Activated T-cell treated with anti-CD3 and anti-CD28 coated beads for 1 hour (primary cell): ENCODE data around the gene C16orf90.
"Not testable (repeated sequence)": the region's sequence is repeated elsewhere in the genome, so short reads cannot be mapped to it uniquely, and the experiment has no call there.

ENCODE experiments used
- DNase-seq: peaks from one replicate; pipeline ENCODE4 v3.0.0-alpha.2; 2020; ENCODE audit warnings: low read depth

C16orf90 gene

DNA sequence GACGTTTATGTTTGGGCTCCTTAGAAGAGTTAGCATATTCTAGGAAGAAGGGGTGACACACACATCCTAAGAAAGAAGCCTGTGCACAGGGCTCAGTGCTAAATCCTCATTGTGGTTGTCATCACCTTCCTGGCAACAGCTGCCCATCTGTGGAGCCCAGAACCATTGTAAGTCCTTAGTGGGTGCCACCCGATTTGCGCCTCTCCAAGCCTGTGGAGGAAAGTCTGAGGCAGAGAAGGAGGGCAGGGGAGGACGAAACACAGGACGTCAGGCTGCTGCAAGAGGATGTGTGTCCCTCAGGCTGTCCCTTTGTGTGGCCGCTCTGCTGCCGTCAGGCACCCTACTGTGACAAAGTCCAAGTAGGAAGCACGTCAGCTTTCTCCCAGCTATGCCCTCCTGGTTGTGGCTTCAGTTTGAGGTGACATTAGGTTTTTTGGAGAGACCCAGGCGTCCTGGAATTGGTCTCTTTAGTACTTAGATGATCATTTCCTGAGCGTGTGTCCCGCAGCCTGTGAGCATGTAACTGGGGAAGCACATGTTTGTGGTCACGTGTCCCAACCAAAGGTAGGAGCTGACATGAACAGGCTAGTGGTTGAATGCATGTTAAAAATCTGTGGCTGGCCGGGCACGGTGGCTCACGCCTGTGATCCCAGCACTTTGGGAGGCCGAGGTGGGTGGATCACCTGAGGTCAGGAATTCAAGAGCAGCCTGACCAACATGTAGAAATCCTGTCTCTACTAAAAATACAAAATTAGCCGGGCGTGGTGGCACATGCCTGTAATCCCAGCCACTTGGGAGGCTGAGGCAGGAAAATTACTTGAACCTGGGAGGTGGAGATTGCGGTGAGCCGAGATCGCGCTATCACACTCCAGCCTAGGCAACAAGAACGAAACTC lies 16.2 kb upstream of the C16orf90 start:
- DNase-seq = no peak

DNA sequence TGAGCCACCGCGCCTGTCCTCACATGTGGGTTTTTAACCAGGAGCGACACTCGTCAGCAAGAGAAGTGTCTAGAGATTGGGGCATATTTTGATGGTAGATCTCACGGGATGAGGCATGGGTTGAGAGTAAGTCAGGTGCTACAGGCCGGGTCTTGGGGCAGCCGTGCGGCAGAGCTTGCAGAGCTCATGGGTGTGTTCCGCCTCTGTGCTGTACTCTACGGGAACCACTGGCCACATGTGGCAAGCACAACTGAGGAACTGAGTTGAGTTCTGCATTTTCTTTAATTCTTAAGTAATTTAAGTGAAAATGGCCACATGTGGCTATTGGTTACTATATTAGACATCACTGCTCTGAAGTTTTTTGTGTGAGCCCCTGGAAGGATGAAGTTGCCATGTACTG lies 15.1 kb upstream of the C16orf90 start:
- DNase-seq = no peak

DNA sequence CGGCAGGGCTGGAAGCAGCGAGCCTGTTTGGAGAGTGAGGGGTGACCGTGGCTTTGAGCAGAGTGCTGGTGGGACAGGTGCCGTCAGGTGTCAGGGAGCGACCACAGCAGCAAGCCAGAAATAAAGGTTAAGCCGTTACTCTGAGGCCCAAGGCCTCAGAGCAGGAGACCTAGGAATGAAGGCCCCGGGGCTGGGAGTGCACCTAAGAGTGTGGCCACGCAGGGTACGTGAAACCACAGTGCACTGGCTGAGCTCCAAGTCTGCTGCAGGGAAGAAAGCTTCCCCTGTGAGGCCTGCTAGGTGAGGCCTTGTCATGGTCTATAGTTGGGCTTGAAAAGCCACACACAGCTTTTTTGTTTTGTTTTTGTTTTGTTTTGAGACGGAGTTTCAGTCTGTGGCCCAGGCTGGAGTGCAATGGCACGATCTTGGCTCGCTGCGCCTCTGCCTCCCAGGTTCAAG lies 14.2 kb upstream of the C16orf90 start:
- DNase-seq = peak; percentile 65

DNA sequence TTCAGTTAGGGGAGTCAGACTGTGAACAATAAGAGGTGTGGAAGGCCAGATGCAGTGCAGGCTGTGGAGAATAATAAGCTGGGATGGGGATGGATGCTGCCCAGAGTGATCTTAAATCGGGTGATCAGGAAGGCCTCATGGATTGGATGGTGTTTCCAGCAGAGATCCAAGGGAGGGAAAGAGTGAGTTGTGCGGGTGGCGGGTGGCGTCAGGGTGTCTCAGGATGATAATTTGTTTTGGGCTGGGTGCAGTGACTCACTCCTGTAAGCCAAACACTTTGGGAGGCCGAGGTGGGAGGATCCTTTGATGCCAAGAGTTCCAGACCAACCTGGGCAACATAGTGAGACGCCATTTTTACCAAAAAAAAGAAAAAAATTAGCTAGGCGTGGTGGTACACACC lies 13.4 kb upstream of the C16orf90 start:
- no peak for DNase-seq

DNA sequence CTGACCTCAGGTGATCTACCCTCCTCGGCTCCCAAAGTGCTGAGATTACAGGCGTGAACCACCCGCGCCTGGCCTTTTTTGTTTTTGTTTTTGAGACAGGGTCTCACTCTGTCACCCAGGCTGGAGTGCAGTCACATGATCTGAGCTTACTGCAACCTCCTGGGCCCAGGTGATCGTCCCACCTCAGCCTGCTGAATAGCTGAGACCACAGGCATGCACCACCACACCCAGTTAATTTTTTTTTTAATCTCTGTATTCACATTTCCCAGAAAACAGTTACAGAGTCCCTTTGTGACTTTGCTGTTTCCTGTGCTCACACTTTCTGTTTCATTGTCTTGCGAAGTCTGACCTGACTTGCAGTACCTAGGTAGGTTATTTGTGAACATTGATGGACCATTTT lies 8.2 kb upstream of the C16orf90 start:
- peak; percentile 29 for DNase-seq

DNA sequence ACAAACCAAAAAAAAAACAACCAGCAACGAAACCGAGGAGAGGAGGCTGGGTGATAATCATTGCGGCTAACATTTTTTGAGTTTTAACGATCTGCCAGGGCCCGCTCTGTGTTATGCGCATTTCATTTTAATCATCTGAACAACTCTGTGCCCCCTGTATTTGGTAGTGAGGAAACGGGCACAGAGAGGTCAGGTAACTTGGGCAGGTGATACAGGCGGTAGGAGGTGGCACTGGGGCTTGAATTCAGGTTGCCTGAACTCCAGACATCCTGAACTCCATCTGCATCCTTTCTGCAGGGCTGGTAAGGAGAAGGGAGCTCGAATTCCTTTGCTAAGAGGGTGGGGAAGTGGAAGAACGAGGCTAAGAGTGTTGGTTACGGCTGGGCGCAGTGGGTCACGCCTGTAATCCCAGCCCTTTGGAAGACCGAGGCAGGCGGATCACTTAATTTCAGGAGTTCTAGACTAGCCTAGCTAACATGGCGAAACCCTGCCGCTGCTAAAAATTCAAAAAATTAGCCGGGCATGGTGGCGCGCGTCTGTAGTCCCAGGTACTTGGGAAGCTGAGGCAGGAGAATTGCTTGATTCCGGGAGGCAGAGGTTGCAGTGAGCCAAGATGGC lies 6.6 kb upstream of the C16orf90 start:
- no peak for DNase-seq

DNA sequence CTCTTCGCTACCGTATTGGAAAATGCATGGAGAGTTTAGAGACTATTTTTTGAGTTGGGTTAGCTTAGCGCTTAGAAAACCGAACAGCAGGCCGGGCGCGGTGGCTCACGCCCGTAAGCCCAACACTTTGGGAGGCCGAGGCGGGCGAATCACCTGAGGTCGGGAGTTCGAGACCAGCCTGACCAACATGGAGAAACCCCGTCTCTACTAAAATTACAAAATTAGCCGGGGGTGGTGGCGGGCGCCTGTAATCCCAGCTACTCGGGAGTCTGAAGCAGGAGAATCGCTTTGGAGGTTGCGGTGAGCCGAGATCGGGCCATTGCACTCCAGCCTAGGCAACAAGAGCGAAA lies 6.1 kb upstream of the C16orf90 start:
- DNase-seq = not testable (repeated sequence)

DNA sequence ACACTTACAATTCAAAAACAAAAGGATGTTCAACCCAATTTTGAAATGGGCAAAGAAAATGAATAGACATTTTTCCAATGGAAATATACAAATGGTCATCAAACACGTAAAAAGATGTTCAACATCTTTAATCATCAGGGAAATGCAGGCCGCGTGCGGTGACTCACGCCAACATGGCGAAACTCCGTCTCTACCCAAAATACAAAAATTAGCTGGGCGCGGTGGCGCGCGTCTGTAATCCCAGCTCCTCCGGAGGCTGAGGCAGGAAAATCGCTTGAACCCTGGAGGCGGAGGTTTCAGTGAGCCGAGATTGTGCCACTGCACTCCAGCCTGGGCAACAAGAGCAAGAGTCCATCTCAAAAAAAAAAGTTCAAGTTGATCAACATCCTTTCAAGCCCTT lies 3.7 kb upstream of the C16orf90 start:
- no peak for DNase-seq

DNA sequence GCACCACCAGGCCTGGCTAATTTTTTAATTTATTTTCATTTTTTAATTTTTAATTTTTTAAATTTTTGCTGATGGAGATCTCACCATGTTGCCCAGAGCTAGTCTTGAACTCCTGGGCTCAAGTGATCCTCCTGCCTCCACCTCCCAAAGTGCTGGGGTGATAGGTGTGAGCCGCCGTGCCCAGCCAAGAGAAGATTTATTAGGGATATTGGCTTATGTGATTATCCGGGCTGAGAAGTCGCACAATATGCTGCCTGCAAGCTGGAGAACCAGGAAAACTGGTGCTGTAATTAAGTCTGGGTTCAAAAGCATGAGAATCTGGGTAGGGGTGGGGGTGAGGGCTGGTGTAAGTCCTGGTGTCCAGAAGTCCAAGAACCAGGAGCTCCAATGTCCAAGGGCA lies 2.5 kb upstream of the C16orf90 start:
- no peak for DNase-seq

DNA sequence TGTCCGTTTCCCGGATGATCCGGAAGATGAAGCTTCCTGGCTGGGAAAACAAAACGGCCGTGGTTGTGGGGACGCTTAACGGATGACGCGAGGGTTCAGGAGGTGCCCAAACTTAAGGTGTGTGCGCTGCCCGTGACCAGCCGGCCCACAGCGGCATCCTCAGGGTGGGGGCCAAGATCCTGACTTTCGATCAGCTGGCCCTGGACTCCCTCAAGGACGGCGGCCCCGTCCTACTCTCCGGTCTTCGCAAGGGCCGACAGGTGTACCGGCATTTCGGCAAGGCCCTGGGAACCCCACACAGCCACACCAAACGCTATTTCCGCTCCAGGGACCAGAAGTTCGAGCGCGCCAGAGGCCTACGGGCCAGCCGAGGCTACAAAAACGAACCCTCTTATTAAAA lies 1.1 kb upstream of the C16orf90 start:
- no peak for DNase-seq

DNA sequence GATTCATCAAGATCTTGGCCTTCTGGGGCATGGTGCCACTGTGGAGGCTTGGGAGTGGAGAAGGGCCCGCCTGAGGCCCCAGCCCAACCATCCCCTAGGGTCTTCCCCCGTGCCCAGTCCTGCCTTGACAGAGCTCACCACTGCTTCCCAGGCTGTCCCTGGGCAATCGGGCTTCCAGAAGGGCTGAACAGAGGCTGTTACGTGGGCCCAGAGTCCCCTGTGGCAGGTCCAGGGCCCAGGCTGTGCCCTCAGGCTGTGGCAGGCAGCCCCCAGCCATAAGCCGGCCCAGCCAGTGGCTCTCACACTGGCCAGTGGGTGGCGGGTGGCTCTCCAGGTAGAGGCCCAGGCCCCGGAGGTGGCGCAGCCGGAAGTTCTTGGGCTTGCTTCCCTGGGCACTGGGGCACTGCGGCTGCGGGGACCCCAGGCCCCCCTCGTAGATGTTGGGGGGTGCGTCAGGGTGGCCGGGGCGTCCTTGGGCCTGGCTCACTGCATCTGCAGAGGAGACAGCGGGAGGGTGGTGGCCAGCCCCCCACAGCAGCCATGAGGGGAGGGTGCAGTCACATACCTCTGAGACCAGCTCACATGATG lies 809 bp downstream of the C16orf90 start:
- DNase-seq = no peak

DNA sequence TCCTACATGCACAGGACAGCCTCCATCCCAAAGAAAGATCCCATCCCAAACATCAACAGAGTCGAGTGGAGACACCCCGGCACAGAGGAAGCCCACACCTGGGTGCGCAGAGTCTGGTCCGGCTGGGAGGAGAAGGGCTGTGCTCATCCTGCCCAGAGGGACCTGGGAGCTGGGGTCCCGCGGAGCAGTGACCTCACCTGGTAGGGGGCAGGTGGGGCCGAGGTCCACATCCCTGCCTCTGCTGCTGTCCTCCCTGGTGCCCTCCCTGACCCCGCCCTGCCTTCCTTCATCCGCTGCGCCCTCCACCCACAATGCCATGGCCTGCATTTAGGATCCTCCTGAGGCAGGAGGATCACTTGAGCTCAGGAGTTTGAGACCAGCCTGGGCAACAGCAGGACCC lies 2.9 kb downstream of the C16orf90 start:
- no peak for DNase-seq

DNA sequence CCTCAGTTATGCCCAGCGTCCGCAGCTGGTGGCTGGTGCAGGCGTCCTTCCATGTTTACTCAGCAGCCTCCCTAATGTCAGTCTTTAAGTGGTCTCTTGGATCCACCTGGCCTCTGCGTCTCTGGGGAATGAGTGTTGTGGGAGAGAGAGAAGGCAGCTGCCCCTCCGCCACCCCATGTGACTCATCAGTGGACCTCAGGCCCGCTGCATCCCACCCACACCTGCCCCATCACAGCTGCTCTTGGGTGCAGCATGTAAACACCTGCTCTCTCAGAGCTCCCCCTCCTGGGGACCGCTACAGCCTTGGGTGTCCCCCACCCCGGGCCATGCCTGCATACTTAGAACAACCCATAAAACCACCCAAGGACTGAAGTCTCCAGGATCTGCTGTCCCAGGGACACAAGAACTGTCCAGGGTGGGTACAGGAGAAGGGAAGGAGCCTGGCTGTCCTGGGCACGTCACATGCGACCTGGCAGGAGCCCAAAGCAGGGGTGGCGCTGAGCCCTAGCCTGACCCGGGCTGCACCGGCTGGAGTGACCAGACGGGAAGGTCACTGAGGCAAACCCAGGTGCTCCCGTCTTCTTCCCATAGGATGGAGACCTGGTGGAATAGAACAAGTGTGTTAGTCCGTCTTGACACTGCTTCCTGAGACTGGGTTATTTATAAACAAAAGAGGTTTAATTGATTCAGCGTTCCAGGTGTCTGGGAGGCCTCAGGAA lies 4.2 kb downstream of the C16orf90 start:
- no peak for DNase-seq

DNA sequence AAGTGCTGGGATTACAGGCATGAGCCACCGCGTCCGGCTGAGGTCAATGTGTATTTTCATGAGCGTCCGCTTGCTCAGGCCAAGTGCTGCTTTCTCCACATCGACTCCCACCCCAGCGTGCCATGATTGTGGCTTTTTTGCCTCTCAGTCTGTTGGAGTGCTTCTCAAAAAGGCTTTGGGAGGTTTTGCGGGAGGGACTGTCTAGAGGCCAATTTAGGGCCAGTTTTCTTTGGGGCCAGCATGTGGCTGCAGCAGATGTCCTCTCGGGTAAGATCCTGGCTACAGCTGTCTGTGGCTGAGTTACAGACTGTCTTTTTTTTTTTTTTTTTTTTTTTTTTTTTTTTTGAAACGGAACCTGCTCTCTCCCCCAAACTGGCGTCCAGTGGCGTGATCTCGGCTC lies 6.5 kb downstream of the C16orf90 start:
- no peak for DNase-seq

DNA sequence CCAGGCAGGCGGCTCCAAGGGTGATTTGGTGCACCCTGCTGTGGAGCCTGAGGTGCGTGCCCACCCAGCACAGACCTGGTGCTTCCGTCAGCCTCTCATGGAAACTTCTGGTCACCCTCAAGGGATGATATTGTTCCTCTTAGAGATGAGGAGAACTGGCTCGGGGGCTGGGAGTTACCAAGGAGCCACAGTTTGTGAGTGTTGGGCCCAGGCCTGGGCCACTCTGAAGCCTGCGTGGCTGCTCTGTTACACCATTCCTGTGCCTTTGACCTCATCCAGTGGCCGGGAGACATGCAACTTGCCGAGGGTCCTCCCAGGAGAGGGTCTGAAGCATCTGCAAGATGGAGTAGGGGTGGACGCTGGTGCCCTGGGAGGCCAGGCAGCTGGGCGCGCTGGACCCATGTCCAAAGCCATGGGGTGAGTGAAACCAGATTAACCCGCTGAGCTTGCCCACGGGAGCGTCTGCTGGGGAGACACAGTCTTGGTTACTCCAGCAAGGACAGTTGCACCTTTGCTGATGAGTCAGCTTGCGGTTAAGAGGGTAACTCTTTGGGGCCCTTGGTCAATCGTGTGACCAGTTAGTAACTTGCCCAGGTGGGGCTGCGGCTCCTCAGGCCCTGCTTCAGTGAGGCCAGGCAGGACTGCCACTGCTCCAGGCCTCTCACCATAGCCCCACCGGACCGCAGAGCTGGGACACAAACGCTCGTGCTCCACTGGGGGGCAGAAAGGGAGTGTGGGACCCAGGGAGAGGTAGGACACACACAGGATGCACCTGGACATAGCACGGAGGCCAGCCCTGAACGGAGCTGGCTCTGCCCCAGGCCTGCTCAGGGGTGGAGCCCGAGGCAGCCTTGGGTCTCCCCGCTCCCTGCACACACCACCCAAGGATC lies 7.5 kb downstream of the C16orf90 start:
- no peak for DNase-seq

DNA sequence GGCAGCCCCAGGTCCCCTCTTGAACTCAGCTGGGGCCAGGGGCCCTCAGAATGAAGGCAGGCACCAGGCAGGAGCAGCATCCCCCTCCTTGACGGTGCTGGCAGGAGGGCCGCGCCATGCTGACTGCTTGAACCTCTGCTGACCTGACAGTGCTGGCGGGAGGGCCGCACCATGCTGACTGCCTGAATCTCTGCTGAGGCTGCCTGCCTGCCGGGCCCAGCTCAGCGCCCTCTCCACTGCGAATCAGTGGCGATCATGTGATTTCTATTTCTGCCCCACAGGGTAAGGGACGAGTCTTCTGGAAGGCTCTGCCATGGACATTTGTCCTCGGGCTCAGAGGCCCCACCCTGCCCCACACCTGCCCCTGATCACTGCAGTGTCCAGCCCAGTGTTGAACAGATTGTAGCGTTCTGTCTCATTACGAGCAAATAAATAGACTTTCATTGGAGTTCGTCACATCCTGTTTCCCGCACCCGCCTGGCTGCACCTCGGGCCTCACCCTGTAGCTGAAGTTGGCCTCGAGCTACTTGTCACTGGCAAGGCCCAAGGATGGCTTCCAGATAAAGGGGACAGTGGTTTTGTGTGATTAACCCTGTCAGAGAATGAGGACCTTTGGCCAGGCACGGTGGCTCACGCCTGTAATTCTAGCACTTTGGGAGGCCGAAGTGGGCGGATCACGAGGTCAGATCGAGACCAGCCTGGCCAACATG lies 8.6 kb downstream of the C16orf90 start:
- DNase-seq = no peak

DNA sequence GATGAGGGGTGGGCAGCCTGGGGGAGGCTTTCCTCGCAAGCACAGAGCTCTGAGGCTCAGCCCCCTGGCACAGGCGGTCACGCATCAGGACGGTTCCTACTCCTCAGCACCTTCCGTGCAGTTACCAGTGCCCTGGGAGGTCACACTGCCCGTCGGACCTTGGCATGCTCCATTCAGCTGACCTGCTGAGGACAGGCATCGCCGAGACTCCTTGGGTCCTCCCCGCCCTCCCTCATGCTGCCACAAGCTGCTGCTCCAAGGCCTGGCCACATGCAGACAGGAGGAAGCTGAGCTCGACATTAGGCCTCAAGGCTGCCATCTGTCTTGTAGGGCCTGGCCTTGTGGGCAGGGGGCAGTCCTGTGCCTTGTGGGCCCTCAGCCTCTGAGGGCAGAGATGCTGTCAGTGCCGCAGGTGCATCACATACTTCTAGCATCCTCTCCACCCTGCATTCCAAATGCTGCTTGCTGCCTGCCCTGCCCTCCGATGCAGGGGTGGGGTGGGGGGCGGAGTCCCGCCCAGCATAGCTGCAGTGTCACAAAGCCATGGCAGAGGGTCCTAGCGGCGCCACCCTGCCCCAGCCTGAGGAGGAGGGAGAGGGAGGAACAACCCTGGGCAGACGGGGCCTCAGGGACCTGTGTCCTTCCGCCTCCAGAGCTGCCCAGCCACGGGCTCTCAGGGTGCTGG lies 9.3 kb downstream of the C16orf90 start:
- DNase-seq = no peak

DNA sequence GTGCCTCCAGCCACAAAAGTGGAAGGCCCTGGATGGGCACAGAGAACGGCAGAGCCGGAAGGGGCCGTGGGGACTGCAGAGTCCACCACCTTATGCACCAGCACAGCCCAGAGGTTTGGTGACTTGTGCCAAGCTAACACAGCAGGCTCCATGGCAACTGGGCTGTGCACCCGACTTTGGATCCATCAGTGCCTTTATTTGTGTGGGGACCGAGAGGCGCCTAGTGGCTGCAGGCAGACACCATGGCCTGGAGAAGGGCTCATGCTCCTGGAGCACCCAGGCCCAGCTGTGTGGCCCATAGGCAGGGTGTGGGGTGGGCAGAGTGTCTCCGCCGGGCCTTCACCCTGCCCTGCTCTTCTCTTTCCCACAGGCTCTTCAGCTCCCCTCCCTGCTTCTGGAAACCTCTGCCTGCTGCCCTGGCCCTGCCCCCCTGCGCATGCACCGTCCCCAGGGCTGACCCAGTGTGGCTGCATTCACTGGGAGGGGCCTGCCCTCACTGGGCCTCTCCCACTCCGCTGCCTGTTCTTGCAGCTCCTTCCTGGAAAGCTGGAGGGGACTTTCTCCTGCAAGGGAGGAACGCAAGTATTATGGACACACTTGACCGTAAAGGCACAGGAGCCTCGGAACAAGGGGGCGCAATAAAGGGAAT lies 10.1 kb downstream of the C16orf90 start:
- DNase-seq = no peak

DNA sequence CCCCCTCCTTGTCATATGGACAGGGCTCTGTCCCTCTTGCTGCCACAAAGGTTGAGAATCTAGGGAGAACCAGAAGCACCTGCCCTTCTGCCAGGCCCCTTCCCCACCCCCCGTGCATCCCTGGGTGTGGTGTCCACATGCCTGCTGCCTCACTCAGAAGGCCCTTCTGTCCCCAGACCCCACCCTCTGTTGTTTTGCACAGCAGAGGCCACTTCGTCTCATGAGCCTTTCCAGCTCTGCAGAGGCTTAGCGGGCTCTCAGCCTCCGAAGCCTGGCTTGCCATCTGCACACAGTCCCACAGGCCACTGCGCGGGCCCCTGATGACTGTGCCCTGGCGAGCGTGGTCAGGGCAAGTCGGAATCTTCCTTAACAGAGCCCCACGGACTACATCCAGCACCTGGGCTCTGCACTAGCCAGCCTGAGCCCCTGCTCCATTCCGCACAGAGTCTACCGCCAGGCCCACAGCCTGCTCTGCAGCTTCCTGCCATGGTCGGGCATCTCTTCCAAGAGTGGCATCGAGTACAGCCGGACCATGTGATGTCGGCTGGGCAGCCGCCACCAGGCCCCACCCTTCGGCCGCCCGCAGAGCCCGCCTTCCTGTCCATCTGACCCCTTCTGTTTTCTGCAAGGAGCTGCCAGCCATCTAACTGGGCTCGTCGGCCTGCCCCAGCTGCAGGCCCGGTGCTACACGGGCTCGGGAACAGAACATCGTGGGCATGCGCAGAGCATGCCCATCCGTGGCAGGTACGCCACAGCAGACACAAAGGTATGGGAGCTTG lies 10.8 kb downstream of the C16orf90 start:
- DNase-seq = no peak
